KG1 (cell line): ENCODE data around the gene STATH.
"Not testable (repeated sequence)": the region's sequence is repeated elsewhere in the genome, so short reads cannot be mapped to it uniquely, and the experiment has no call there.

Experiments
- DNase-seq: peaks from one replicate; lab custom pipeline; 2025; lab: John Stamatoyannopoulos, UW

STATH gene, protein sequence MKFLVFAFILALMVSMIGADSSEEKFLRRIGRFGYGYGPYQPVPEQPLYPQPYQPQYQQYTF

DNA sequence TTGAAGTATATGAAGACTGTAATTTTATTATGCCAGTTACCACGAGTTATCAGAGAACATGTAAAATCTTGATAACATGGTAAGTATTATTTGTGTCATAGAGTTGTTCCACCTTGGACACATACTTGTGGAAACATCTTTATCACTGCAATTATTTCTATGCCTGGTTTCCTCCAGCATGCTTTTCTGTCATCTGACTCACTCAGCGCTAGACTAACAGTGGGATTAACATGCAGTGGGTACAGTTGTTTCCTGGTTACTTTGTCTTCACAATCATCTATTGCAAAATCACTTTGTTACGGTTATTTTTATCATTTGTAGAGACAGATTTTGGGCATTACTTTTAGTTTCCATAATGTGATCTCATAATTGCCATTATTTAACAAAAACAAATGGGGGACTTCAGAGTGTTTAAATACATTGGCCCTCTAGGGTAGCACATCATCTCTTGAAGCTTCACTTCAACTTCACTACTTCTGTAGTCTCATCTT lies at the start of gene STATH:
Gene STATH (plus strand): TSS at position 441 of the 491 bp plus-strand sequence. CDS start 2,472 bp downstream, outside the sequence.
- DNase-seq, result no peak

DNA sequence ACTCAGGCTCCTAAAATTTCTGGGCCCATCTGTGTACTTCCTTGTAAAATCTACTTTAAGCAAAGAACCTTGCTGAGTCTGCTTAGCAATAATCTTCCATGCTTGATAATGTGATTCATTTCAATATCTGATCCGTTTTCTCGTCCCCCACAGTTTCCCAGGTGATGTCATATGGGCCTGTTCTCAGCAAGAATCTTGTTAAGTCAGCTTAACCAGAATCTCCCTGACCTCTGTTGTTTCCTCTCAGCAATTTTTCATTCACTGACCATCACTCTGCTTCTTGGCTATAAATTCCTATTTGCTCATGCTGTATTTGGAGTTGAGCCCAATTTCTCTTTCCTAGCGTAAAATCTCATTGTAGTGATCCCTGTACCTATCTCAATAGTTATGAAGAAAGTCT lies 44.2 kb upstream of the STATH start:
- no peak for DNase-seq

DNA sequence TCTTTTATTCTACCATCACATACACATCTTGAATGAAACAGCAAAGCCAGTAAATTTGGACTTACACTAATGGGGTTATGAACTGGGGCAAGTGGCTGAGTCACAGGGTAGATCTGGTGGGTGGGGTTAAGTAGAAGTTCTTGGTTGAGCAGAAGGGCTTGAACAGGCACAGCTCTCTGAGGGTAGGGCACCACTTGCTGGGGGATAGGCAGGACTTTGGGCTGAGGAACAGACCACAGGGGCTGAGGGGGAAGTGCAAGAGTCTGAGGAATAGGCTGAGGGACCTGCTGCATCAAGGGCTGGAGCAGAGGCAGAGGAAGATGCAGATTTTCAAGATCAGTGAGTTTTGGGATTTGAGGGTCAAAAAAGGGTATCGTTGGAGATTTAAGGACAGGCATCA lies 38.6 kb upstream of the STATH start:
- DNase-seq, result no peak

DNA sequence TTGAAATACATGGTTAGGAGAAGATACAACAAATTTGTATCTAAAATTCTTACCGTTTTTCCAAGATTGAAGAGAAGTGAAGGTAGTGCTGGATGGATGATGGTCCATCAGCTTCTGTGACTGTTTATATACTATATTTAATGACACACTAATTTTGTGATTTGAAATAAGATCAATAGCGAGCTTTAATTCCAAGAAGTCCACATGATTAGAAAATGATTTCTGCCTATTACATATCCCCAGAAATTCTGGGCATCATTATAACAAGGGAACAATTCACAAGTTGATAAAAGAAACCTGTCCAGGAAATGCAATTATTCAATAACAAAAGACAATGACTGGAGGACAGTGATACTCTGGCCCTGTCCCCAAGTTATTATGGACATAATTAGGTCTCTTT lies 30.1 kb upstream of the STATH start, which contains the start of gene CSN2:
Gene CSN2 (minus strand): TSS at position 101 of the 400 bp plus-strand sequence. CDS start 4,733 bp downstream, outside the sequence.
- DNase-seq, result no peak

DNA sequence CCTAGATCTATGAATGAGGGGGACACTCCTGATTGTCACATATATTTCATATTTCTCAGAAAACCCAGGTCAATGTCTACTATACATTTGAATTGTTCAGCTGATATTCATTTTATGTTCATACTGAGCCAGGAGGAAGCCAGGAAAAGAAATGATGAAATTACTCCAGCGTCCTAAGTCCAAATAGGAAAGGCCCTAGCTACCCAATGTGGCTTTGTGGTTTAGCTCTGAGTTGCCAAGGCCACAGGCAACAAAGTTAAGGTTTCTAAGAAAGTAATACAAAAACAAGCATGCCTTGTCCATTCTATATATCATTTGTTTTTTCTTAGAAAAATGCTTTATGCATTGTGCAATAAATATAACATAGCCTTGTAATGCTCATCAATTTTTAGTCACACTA lies 25.7 kb upstream of the STATH start:
- DNase-seq, result no peak

DNA sequence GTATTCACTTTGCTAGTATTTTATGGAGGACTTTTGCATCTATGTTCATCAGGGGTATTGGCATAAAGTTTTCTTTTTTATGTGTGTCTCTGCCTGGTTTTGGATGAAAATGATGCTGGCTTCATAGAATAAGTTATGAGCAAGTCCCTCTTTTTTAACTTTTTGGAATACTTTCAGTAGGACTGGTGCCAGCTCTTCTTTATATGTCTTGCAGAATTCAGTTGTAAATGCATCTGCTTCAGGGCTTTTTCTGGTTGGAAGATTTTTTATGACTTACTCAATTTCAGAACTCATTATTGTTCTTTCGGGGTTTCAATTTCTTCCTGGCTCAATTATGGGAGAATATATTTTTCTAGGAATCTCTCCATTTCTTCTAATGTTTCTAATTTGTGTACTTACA lies 21.1 kb upstream of the STATH start:
- DNase-seq, result no peak

DNA sequence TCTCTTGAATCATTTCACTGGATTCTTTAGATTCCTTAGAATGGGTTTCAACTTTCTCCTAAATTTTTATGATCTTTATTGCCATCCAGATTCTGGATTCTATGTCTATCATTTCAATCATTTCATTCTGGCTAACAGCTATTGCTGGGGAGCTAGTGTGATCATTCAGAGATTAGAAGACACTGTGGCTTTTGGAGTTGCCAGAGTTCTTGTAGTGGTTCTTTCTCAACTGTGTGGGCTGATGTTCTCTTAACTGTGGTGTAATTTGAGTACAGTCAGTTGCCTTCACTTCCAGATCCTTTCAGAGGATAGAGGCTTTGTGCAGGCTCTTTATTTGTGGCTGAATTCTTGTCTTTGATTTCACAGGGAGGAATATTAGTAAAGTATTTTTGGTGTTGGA lies 18.2 kb upstream of the STATH start:
- DNase-seq, result no peak

DNA sequence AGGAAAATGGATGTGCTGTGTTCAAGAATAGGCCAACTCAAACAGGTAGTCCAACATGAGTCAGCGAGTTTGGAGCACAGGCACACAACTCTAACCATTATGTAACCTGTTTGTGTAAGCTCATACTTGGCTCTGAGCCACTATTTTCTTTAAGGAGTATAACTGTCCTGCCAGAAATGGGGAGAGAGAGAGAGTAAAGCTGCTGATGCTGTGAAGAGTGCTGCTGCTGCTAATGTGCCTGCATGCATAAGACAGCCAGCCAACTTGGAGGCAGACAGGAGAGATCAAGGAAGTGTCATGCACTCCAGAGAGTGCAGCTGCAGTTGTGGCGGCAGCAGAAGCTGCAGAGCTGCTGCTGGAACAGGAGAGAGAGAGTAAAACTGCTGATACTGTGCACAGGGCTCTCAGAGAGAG lies 11.7 kb upstream of the STATH start:
- no peak for DNase-seq

DNA sequence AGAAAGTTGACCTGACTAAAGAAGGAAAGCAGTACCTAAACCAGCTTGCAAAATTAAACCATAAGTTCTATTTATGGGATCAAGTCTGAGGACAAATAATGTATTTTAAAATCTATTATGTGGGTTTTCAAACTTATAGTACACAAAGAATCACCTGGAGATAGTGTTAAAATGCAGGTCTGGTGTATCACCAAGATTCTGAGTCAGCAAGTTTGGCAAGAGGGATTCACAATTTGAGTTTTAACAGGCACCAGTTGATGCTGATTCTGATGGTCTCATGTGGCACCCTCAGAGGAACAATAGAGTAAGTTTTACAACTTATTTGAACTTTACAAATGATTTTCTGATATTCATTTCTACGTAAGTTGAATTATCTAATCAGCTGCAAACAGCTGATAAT lies 9.1 kb upstream of the STATH start:
- no peak for DNase-seq

DNA sequence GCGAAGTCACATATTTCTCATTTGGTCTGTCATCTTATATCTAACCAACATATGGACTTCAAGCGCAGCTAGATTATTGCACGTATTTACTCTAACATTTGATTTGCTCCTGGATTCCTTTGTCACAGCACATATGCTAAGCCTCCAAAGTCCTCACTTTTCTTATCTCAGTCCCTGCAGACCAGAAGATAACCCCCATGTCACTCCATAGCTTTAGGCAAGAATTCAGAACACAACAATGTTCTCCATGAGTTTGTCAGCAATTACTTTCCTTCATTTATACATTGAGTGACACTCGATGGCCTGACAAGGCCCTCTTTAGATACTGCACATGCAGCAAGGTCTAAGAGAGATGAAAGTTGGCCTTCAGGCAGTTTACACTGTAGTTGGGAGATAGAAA lies 4.8 kb upstream of the STATH start:
- no peak for DNase-seq

DNA sequence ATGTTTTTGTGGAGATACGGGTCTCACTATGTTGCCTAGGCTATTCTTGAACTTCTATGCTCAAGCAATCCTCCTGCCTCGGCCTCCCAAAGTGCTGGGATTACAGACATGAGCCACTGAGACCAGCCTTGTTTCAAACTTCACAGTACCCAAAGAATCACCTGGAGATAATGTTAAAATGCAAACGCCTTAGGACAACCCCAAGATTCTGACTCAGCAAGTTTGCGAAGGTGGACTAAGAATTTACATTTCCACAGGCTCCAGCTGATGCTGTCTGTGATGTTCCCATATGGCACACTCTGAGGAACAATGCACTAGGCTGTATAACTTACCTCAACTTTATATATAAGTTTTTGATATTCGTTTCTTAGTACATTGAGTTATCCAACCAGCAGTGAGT lies 984 bp upstream of the STATH start:
- no peak for DNase-seq

DNA sequence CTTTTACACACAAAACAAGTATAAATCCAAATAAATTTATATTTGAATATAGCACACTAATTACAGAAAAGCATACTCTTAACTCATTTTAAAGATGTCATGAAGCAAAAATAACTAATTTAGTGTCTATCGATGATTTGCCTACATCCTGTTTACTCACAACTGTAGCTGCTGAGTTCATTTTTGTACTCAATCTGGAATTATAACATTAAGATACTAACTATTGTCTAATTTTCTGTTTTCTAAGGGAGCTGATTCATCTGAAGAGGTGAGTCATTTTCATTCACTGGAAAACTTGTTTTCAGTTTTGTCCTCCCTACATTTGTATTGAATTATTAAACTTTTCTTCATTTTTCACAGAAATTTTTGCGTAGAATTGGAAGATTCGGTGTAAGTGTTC lies 3.7 kb downstream of the STATH start:
- no peak for DNase-seq

DNA sequence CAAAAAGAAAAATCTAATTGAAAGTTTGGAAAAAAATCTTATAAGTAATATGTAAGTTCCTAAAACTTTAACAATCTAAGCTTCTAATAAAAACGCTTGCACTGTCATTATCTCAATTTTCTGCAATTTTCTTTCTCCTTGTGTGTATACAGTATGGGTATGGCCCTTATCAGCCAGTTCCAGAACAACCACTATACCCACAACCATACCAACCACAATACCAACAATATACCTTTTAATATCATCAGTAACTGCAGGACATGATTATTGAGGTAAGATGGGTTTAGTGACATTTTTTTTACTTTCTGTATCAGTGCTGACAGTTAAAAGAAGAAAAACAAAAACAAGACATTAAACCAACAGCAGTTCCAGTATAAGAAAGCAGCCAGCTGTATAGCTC lies 4.9 kb downstream of the STATH start:
- DNase-seq, result no peak

DNA sequence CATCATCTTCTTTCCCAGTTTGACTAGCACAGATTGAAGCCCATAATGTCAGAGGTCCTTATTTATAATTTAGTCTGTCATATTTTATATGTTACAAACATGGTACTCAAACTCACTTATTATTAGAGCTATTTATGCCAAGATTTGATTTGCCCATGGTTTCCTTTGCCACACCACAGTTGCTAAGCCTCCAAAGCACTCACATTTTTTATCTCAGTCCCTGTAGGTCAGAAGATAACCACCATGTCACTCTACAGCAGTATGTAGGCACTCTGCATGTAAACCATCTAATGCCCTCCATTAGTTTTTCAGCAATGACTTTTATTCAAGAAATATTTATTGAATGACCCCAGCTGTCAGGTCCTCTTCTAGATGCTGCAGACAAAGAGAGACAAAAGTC lies 6.7 kb downstream of the STATH start:
- DNase-seq, result no peak

DNA sequence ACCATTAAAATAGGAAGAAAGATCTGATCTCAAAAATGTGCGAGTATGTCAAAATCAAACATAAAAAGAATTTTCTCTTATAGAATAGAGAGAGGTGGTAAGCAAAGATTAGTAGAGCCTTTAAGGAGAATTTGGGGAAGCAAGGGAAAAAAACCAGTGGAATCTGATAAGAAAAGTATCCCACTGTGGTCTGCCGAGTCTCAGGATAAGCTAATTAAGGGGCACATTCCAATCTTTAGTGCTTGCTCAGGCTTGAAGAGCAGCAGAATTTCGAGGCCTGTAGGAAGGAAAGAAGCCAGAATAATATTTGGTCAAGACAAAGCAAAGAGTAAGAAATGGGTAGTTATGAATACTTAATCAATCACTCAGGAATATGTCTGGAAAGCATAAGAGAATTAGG lies 13.0 kb downstream of the STATH start:
- no peak for DNase-seq

DNA sequence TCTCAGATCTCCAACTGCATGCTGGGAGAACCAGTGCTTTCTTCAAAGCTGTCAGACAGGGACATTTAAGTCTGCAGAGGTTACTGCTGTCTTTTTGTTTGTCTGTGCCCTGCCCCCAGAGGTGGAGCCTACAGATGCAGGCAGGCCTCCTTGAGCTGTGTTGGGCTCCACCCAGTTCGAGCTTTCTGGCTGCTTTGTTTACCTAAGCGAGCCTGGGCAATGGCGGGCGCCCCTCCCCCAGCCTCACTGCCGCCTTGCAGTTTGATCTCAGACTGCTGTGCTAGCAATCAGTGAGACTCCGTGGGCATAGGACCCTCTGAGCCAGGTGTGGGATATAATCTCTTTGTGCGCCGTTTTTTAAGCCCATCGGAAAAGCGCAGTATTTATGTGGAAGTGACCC lies 23.2 kb downstream of the STATH start:
- not testable (repeated sequence) for DNase-seq

DNA sequence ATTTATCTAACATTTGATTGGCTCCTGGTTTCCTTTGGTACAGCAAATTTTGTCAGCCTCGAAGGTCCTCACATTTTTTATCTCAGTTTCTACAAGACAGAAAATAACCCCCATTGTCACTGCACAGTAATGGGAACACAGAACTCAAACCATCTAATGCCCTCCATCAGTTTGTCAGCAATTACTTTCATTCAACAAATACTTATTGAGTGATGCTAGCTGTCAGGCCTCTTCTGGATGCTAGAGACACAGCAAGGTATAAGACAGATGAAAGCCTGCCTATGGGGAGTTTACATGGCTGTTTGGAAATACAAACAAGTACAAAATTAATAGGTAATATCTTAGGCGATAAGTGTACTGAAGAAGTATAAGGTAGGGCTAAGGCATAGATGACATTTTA lies 27.5 kb downstream of the STATH start:
- no peak for DNase-seq

DNA sequence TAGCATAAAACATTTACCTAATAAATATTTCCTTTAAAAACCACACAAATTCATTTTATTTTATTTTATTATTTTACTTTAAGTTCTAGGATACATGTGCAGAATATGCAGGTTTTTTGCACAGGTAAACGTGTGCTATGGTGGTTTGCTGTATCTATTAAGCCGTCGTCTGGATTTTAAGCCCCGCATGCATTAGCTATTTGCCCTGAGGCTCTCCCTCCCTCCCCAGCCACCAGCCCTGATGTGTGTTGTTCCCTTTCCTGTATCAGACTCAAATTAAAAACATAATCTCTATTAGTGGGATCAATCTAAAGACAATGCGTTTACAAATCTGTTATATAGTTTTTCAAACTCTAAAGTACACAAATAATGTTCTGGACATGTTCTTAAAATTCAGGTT lies 31.2 kb downstream of the STATH start:
- no peak for DNase-seq

DNA sequence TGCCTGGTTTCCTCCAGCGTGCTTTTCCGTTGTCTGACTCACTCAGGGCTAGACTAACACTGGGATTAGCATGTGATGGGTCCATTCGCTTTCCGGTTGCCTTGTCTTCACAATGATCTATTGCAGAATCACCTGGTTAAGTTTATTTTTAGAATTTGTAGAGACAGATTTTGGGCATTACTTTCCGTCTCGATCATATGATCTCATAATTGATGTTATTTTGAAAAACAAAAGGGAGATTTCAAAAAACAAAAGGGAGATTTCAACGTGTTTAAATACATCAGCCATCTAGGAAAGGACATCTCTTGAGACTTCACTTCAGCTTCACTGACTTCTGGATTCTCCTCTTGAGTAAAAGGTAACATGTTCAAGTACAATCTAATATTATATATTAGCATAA lies 32.4 kb downstream of the STATH start, which contains the start of gene HTN3:
Gene HTN3 (plus strand): TSS at position 301 of the 400 bp plus-strand sequence. CDS start 2,282 bp downstream, outside the sequence.
- not testable (repeated sequence) for DNase-seq

DNA sequence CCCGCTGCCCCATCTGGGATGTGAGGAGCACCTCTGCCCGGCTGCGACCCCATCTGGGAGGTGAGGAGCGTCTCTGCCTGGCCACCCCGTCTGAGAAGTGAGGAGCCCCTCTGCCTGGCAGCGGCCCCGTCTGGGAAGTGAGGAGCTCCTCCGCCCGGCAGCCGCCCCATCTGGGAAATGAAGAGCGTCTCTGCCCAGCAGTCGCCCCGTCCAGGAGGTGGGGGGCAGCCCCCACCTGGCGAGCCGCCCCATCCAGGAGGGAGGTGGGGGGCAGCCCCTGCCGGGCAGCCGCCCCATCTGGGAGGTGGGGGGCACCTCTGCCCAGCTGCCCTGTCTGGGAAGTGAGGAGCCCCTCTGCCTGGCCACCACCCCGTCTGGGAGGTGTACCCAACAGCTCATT lies 41.8 kb downstream of the STATH start:
- not testable (repeated sequence) for DNase-seq

DNA sequence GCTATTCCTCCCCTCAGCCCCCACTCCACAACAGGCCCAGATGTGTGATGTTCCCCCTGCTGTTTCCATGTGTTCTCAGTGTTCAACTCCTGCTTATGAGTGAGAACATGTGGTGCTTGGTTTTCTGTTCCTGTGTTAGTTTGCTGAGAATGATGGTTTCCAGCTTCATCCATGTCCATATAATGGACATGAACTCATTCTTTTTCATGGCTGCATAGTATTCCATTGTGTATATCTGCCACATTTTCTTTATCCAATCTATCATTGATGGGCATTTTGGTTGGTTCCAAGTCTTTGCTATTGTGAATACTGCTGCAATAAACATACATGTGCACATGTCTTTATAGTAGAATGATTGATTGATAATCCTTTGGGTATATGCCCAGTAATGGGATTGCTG lies 44.2 kb downstream of the STATH start:
- not testable (repeated sequence) for DNase-seq

DNA sequence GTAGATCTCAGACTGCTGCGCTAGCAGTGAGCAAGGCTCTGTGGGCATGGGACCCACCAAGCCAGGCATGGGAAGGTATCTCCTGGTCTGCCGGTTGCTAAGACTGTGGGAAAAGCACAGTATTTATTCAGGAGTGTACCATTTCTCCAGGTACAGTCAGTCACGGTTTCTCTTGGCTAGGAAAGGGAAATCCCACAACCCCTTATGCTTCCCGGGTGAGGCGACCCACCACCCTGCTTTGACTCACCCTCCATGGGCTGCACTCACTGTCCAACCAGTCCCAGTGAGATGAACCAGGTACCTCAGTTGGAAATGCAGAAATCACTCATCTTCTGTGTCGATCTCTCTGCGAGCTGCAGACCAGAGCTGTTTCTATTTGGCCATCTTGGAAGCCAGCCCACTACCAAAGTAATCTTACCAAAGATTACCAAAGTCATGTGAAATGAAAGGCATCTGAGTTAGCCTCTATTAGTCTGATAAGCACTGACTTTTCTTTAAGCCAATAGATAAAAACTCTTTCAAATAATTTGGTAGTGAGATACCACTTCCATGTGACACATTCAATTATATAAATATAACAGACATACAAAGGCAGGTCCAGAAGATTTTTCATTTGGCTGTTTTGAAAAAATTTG lies 46.0 kb downstream of the STATH start:
- no peak for DNase-seq

DNA sequence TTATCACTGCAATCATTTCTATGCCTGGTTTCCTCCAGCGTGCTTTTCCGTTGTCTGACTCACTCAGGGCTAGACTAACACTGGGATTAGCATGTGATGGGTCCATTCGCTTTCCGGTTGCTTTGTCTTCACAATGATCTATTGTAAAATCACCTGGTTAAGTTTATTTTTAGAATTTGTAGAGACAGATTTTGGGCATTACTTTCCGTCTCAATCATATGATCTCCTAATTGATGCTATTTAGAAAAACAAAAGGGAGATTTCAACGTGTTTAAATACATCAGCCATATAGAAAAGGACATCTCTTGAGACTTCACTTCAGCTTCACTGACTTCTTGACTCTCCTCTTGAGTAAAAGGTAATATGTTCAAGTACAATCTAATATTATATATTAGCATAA lies 54.4 kb downstream of the STATH start, which contains the start of gene HTN1:
Gene HTN1 (plus strand): TSS at position 301 of the 400 bp plus-strand sequence. CDS start 2,639 bp downstream, outside the sequence.
- not testable (repeated sequence) for DNase-seq
